LoVo (cell line): Measurements from ENCODE around the gene PTPRG.

Experiments used
- DNase-seq: peaks from one replicate; pipeline ENCODE4 v3.0.0-alpha.2; 2016; ENCODE audit warnings: low spot score

The PTPRG gene

GRCh38 chr3:61768284-61769037 lies 207.1 kb downstream of the PTPRG start:
- no peak for DNase-seq

GRCh38 chr3:61769266-61769990 lies 208.1 kb downstream of the PTPRG start:
- DNase-seq = no peak

DNA sequence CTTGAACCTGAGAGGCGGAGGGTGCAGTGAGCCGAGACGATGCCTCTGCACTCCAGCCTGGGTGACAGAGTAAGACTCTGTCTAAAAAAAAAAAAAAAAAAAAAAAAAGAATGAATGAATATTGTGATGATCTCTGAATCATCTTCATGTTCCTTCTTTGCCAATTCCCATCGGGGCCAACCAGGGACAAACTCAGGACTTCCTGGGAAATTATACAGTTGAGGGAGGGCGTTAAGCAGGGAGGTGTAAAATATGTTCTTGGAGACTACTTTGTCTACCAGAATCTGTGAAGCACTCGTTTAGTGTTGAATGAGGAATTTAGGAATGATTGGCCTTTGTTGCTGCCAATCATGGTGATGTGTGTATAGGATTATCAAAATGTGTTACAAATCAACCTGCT lies 210.6 kb downstream of the PTPRG start:
- DNase-seq = no peak

- no peak for DNase-seq
Measured at GRCh38 chr3:61772456-61772855, 211.1 kb downstream of the PTPRG start.

GRCh38 chr3:61774279-61774890 lies 213.0 kb downstream of the PTPRG start:
- no peak for DNase-seq

DNA sequence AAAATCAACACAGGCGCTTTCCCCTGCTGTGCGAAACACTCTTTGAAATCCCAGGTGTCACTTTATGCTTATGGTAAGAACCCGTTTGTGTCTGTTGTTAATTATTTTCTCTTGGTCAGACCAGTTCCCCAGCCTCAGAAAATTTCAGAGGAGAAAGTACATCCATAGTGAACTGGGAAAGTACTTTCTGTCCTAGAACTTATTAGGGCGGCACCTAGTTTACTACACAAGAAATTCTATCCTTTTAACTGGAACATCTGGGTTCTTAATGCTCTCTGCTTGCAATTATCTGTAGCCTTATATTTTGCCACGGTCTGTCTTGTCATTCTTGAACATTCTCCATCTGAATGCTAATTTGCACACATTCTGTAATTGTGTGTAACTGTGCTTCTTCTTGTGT lies 215.0 kb downstream of the PTPRG start:
- DNase-seq = no peak

DNA sequence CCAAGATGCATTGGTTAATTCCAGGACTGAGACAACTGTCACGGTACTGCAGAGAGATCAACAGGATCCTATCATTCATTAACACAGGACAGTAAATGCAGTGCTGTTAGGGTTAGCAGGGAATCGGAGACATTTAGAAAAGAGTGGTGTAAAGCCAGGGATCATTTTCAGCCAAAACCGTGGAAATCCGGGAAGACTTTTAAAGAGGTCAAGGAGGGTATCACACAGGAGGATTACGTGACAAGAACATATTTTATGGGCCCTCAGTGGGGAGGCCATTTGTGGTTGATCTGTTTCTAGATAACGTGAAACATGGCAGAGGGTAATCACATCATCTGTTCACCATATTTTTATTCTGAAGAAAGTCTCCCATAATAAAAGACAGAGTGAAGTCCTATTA lies 216.1 kb downstream of the PTPRG start:
- DNase-seq = no peak

DNA sequence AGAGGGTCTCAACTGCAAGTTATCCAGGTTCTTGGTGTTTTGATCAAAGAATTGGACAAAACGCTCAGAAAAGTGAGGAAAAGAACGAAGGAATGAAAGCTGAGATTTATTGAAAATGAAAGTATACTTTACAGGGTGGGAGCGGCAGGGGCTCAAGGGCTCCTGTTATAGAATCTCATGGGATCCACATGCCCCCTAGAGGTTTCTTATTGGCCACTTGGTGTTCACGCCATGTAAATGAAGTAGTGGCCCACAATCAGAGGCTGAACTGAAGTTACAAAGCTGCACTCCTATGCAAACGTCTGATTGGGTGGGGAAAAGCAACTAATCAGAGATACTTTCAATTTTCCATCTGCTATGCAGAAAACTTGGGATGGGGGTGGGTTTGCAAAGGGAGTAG lies 216.7 kb downstream of the PTPRG start:
- no peak for DNase-seq

- no peak for DNase-seq
Measured at GRCh38 chr3:61780016-61780415, 218.6 kb downstream of the PTPRG start.

GRCh38 chr3:61780455-61781228 lies 219.3 kb downstream of the PTPRG start:
- no peak for DNase-seq

DNA sequence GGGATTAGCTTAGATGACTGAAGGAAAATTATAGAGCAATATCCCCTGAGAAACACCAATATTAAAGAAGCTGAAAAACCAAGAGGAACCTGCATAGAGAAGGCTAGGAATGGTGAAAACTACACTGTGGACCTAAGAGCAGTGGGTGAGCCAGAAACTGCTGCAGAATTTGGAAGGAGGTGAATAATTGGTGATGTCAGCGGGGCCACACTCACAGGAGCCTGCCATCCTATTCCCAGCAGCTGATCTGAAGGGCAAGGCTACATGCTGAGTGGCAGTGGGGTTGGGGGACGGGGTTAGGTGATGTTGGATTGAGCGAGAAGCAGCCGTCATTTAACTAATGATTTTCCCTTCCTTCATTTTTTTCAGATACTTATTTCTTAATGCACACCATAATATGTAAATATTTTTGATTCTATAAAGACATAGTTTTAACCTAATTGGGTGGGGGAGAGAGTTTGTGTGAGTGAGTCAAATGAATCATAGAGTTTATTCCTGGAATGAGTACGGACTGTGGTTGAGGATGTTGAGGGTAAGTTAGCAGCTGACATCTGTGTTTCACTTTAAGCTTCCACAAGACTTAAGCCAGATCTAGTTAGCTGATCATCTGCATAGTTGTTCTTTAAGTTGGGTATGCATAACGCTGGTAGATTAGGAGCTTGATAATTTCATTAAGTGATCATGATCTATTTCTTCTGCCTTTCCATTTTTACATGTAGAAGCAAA lies 222.8 kb downstream of the PTPRG start:
- no peak for DNase-seq

DNA sequence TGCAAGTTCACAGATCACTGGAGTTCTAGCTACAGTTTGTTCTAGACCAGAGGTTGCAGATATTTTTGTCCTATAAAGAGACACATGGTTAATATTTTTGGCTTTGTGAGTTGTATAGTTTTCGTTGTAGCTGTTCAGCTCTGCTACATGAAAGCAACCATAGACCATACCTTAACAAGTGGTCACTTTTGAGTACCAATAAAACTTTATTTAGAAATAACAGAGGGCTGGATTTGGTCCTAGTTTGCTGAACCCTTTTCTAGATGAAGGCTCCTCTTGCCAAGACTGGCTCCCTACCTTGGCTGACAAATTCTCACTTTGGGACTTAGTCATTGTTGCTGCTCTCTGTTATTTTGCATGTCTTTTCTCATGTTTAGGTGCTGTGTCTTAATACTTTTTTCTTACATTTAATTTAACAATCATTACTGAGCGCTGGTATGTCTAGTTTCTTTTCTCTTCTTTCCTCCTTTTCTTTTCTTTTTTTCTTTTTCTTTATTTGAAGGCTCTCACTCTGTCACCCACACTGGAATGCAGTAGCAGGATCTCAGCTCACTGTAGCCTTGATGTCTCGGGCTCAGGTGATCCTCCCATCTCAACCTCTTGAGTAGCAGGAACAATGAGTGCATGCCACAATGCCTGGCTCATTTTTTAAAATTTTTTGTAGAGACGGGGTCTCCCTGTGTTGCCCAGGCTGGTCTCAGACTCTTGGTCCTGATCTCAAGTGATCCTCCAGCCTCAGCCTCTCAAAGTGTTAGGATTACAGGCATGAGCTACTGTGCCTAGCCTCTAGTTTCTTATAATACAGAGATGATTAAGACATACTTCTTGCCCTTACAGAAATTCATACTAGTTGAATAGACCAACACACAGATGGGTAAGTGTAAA lies 227.5 kb downstream of the PTPRG start:
- DNase-seq = no peak

GRCh38 chr3:61789861-61790260 lies 228.5 kb downstream of the PTPRG start:
- no peak for DNase-seq

DNA sequence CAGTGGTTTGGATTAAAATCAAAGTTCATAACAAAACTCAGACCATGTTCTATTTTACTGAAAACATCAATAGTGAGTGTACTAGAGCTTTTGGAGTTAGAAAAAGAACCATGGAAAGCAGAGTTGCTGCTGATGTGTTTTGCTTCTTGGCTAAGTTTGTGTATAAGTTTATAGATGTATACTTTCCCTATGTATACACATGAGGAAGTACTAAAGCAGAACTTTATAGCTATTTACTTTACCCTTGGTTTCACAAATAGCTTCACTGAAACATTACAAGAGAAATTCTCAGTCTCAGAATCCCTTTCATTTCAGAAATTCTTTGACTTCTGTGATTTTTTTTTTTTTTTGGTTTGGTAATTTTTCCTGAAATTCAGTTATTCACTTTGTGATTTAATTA lies 229.0 kb downstream of the PTPRG start:
- DNase-seq = no peak

- no peak for DNase-seq
Measured at GRCh38 chr3:61793056-61793455, 231.7 kb downstream of the PTPRG start.

GRCh38 chr3:61793521-61793920 lies 232.2 kb downstream of the PTPRG start:
- DNase-seq = no peak

GRCh38 chr3:61794341-61794740 lies 233.0 kb downstream of the PTPRG start:
- no peak for DNase-seq

GRCh38 chr3:61794961-61795360 lies 233.6 kb downstream of the PTPRG start:
- DNase-seq = no peak

GRCh38 chr3:61796088-61796680 lies 234.8 kb downstream of the PTPRG start:
- DNase-seq = no peak

- DNase-seq = no peak
Measured at GRCh38 chr3:61796911-61797310, 235.5 kb downstream of the PTPRG start.
